C4-2B (cell line): Measurements from ENCODE around the gene LGR6.

Source experiments
- ZFX ChIP-seq: fragments of 450-650 bp; IDR thresholded peaks from 2 replicates; pipeline ENCODE4 v1.6.1; 2017
- TF ChIP-seq, protein P1 (sequence below): fragments of 450-650 bp; conservative IDR thresholded peaks from 2 replicates; pipeline ENCODE4 v1.5.1; 2017; ENCODE audit warnings: mild to moderate bottlenecking

DNA sequence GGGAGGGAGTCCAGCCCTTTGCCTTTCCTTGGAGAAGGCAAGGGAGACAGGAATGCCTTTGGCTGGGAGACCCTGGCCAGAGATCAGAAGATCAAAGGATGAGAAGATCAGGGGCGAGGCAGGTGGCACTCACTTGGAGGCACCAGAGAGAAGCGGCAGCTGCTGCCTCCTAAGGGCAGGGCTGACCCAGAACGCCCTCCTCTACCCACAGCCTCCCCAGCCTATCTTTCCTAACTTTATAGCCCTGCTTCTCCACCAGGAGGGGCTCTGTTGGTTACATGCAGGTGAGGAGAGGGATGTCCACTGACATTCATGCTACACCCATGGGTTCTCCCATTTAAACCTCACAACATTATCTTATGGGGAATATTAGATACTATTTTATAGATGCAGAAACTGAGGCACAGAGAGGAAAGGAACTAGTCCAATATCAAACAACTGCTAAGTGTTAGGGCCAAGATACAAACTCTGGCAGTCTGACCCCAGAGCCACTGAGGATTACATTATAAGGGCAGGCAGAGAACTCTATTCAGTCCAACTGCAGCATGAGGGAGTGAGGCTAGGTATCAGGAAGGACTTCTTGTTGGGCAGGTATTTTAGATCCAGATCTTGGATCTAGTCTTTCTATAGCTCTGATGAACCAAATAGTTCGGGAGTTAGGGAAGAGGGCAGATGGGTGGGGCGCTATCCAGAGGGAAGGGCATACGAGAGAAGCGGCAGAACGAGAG lies 19.9 kb downstream of the LGR6 start:
- TF ChIP-seq, protein P1, sequence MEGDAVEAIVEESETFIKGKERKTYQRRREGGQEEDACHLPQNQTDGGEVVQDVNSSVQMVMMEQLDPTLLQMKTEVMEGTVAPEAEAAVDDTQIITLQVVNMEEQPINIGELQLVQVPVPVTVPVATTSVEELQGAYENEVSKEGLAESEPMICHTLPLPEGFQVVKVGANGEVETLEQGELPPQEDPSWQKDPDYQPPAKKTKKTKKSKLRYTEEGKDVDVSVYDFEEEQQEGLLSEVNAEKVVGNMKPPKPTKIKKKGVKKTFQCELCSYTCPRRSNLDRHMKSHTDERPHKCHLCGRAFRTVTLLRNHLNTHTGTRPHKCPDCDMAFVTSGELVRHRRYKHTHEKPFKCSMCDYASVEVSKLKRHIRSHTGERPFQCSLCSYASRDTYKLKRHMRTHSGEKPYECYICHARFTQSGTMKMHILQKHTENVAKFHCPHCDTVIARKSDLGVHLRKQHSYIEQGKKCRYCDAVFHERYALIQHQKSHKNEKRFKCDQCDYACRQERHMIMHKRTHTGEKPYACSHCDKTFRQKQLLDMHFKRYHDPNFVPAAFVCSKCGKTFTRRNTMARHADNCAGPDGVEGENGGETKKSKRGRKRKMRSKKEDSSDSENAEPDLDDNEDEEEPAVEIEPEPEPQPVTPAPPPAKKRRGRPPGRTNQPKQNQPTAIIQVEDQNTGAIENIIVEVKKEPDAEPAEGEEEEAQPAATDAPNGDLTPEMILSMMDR = no peak
- TF ChIP-seq ZFX = no peak
